PC-9 (cell line): Measurements from ENCODE around the gene SPOCK3. TPM values are rescaled to one million over a fixed set of nuclear protein-coding genes. Genes with fewer than 3 reads are reported as not detected.

Experiments used
- BruUV-seq: library from RNA; stranded (reverse); fragments of 400-500 nt; replicated peaks from 2 replicates; lab custom pipeline; 2021; lab: Mats Ljungman, UMichigan
- CTCF ChIA-PET: fragments of 300-600 bp; sonication (Branson Sonifier 250); formaldehyde crosslinking; loops from one replicate; lab custom pipeline; 2022; ENCODE audit warnings: antibody characterized with exemption; lab: Charles Lee
- POLR2A ChIA-PET: fragments of 300-600 bp; sonication (Branson Sonifier 250); formaldehyde crosslinking; loops from one replicate; lab custom pipeline; 2022; ENCODE audit warnings: antibody characterized with exemption; ENCODE audit not compliant: unreplicated experiment; lab: Charles Lee
- DNase-seq, 2 experiments: peaks; one replicate each; pipeline versions ENCODE4 v3.0.0 to v3.0.0-alpha.2; 2015 to 2022; ENCODE audit warnings: mixed read lengths in 1 of 2
- H2AFZ ChIP-seq: fragments of 200-600 bp; sonication (generic); 2 replicates; pipeline ENCODE4 v1.8.1; 2017; ENCODE audit warnings: antibody characterized with exemption
- H3F3A ChIP-seq: fragments of 200-600 bp; sonication (generic); 2 replicates; pipeline ENCODE4 v1.8.1; 2017; ENCODE audit warnings: antibody characterized with exemption, mild to moderate bottlenecking, low read depth; ENCODE audit not compliant: insufficient read depth
- H3K27ac ChIP-seq: fragments of 200-600 bp; sonication (generic); 2 replicates; pipeline ENCODE4 v1.6.1; 2016; ENCODE audit warnings: mixed run types
- H3K27me3 ChIP-seq: fragments of 200-600 bp; sonication (generic); 2 replicates; pipeline ENCODE4 v1.6.1; 2016; ENCODE audit warnings: low read depth, mixed run types; ENCODE audit not compliant: insufficient read depth
- H3K36me3 ChIP-seq: fragments of 200-600 bp; sonication (generic); 2 replicates; pipeline ENCODE4 v1.6.1; 2016; ENCODE audit warnings: low read depth, mixed run types
- H3K4me1 ChIP-seq: fragments of 200-600 bp; sonication (generic); replicated peaks from 2 replicates; pipeline ENCODE4 v1.6.1; 2016; ENCODE audit warnings: mixed run types; ENCODE audit not compliant: insufficient read depth
- H3K4me2 ChIP-seq: fragments of 200-600 bp; sonication (generic); 2 replicates; pipeline ENCODE4 v1.6.1; 2017; ENCODE audit warnings: mixed run types
- H3K4me3 ChIP-seq: fragments of 200-600 bp; sonication (generic); 2 replicates; pipeline ENCODE4 v1.6.1; 2016; ENCODE audit warnings: mixed run types
- H3K79me2 ChIP-seq: fragments of 200-600 bp; sonication (generic); 2 replicates; pipeline ENCODE4 v1.6.1; 2017; ENCODE audit warnings: low read depth, mixed run types
- H3K9me2 ChIP-seq: fragments of 200-600 bp; sonication (generic); 2 replicates; pipeline ENCODE4 v1.8.1; 2017; ENCODE audit warnings: mild to moderate bottlenecking; ENCODE audit not compliant: insufficient read depth
- H3K9me3 ChIP-seq: fragments of 200-600 bp; sonication (generic); 2 replicates; pipeline ENCODE4 v1.8.1; 2016; ENCODE audit warnings: low read depth; ENCODE audit not compliant: insufficient read depth
- H4K20me1 ChIP-seq: fragments of 200-600 bp; sonication (generic); 2 replicates; pipeline ENCODE4 v1.8.1; 2017; ENCODE audit not compliant: insufficient read depth
- EZH2 ChIP-seq: fragments of 200-600 bp; sonication (generic); IDR thresholded peaks from 2 replicates; pipeline ENCODE4 v1.8.0; 2017; ENCODE audit warnings: antibody characterized with exemption, low read depth
- intact Hi-C: fragments of 100-400 bp; cut with micrococcal nuclease; formaldehyde crosslinking; loops from one replicate; pipeline ENCODE4 v1.10.0; 2022; ENCODE audit not compliant: unreplicated experiment
- total RNA-seq: library from RNA; stranded (reverse); gene quantifications from 2 replicates; pipeline ENCODE4 v1.2.3, GENCODE V29; 2021
- TF ChIP-seq, protein P1 (sequence below): fragments of 200-600 bp; sonication (generic); conservative IDR thresholded peaks from 2 replicates; pipeline ENCODE4 v1.6.1; 2017; ENCODE audit warnings: mixed run types, antibody characterized with exemption, mild to moderate bottlenecking, moderate library complexity

Gene SPOCK3
- total RNA-seq, 1 experiment from 2014 or later: not detected

DNA sequence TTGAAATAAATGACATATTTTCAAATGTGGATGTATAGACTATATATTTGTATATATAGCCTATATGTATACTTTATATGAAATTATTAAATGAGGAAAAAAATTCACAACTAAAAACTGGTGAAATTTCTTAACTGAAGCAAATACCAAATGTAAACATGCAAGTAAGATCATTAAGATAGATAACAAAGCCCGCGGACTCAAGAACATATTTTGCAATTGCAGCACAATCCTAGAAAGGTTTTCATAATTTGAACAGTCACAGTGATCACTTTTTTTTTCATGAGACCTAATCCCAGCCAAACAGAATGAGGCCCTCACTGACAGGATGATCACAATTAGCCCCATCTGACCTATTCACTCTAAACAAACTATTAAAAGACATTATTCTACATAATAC is 123.2 kb downstream of the SPOCK3 start:
- ChIA-PET POLR2A (no interaction called here), CTCF (no interaction called here)
- H3F3A ChIP-seq: no peaks in the 10 kb centered on the region
- H3K4me1 ChIP-seq: no peaks in the 10 kb centered on the region
- TF ChIP-seq, protein P1, sequence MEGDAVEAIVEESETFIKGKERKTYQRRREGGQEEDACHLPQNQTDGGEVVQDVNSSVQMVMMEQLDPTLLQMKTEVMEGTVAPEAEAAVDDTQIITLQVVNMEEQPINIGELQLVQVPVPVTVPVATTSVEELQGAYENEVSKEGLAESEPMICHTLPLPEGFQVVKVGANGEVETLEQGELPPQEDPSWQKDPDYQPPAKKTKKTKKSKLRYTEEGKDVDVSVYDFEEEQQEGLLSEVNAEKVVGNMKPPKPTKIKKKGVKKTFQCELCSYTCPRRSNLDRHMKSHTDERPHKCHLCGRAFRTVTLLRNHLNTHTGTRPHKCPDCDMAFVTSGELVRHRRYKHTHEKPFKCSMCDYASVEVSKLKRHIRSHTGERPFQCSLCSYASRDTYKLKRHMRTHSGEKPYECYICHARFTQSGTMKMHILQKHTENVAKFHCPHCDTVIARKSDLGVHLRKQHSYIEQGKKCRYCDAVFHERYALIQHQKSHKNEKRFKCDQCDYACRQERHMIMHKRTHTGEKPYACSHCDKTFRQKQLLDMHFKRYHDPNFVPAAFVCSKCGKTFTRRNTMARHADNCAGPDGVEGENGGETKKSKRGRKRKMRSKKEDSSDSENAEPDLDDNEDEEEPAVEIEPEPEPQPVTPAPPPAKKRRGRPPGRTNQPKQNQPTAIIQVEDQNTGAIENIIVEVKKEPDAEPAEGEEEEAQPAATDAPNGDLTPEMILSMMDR: no peak
- TF ChIP-seq EZH2: no peak
- H3K36me3 ChIP-seq: no peaks in the 10 kb centered on the region
- intact Hi-C loops: no loop called here
- no peaks in the 10 kb centered on the region for H3K9me3 ChIP-seq
- no peaks in the 10 kb centered on the region for H3K79me2 ChIP-seq
- H2AFZ ChIP-seq: no peak overlapping the region
- no TSS peak for BruUV-seq
- H3K9me2 ChIP-seq: no peaks in the 10 kb centered on the region
- no peak overlapping the region for H3K4me3 ChIP-seq
- no peaks in the 10 kb centered on the region for H4K20me1 ChIP-seq
- no peak overlapping the region for H3K27ac ChIP-seq
- no peaks in the 10 kb centered on the region for H3K27me3 ChIP-seq
- H3K4me2 ChIP-seq: no peak overlapping the region
- no peak for DNase-seq

DNA sequence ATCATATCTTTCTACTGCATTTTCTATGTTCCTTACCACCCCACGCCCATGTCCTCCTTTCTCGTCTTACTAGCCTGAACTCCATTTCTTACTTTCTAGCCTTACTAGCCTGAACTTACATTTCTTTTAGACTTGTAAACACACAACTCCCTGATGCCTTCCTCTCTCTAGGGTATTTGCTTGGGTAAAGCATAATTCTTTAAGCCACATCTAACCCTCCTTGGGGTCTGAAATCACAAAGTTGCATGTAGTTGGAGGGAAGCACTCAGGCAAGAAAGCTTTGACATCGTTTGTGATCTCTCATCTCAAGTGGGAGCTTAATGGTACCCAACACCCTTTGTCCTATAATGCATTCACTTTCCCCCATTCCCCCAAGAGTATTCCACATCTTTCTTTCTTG is 124.4 kb downstream of the SPOCK3 start:
- H3K79me2 ChIP-seq: no peaks in the 10 kb centered on the region
- H2AFZ ChIP-seq: no peak overlapping the region
- H4K20me1 ChIP-seq: no peaks in the 10 kb centered on the region
- H3K4me2 ChIP-seq: no peak overlapping the region
- H3K4me3 ChIP-seq: no peak overlapping the region
- no peak overlapping the region for H3K27ac ChIP-seq
- H3K4me1 ChIP-seq: no peaks in the 10 kb centered on the region
- no peaks in the 10 kb centered on the region for H3K36me3 ChIP-seq
- no peak for DNase-seq
- ChIA-PET CTCF (no interaction called here), POLR2A (no interaction called here)
- no TSS peak for BruUV-seq
- H3K9me2 ChIP-seq: no peaks in the 10 kb centered on the region
- no peaks in the 10 kb centered on the region for H3F3A ChIP-seq
- H3K27me3 ChIP-seq: no peaks in the 10 kb centered on the region
- TF ChIP-seq, protein P1: no peak
- TF ChIP-seq EZH2: no peak
- H3K9me3 ChIP-seq: no peaks in the 10 kb centered on the region
- intact Hi-C loops: no loop called here

DNA sequence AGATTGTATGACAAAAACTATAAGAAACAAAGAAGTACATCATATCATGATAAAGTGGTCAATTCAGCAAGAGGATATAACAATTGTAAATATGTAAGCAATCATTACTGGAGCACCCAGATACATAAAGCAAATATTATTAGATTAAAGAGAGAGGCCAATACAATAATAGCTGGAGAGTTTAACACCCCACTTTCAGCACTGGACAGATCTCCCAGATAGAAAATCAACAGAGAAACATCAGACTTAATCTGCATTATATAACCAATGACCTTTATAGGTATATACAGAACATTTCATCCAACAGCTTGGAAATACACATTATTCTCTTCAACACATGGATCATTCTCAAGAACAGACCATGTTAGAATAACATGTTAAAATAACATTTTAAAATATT is 128.4 kb downstream of the SPOCK3 start:
- no peaks in the 10 kb centered on the region for H3K4me1 ChIP-seq
- TF ChIP-seq, protein P1: no peak
- no peak for TF ChIP-seq EZH2
- no peaks in the 10 kb centered on the region for H3F3A ChIP-seq
- H3K27ac ChIP-seq: no peak overlapping the region
- H3K27me3 ChIP-seq: no peaks in the 10 kb centered on the region
- ChIA-PET POLR2A (no interaction called here), CTCF (no interaction called here)
- BruUV-seq: no TSS peak
- DNase-seq: no peak
- no peaks in the 10 kb centered on the region for H3K9me3 ChIP-seq
- H4K20me1 ChIP-seq: no peaks in the 10 kb centered on the region
- no peaks in the 10 kb centered on the region for H3K79me2 ChIP-seq
- H2AFZ ChIP-seq: no peak overlapping the region
- intact Hi-C loops: no loop called here
- no peak overlapping the region for H3K4me3 ChIP-seq
- H3K4me2 ChIP-seq: no peak overlapping the region
- H3K9me2 ChIP-seq: no peaks in the 10 kb centered on the region
- H3K36me3 ChIP-seq: no peaks in the 10 kb centered on the region
